ENCODE data around the gene PPFIA1.

GRCh38 chr11:70278994-70279393 is 8.5 kb downstream of the PPFIA1 start:
- TF ChIP-seq, protein P1, sequence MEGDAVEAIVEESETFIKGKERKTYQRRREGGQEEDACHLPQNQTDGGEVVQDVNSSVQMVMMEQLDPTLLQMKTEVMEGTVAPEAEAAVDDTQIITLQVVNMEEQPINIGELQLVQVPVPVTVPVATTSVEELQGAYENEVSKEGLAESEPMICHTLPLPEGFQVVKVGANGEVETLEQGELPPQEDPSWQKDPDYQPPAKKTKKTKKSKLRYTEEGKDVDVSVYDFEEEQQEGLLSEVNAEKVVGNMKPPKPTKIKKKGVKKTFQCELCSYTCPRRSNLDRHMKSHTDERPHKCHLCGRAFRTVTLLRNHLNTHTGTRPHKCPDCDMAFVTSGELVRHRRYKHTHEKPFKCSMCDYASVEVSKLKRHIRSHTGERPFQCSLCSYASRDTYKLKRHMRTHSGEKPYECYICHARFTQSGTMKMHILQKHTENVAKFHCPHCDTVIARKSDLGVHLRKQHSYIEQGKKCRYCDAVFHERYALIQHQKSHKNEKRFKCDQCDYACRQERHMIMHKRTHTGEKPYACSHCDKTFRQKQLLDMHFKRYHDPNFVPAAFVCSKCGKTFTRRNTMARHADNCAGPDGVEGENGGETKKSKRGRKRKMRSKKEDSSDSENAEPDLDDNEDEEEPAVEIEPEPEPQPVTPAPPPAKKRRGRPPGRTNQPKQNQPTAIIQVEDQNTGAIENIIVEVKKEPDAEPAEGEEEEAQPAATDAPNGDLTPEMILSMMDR (IDR thresholded peaks at IDR 0.05; ENCODE audit: low read length) = no peak
- no peak for TF ChIP-seq EZH2 (optimal IDR thresholded peaks at IDR 0.05; ENCODE audit: low read depth, low read length)

Measured in MM.1S (cell line).